ENCODE results near the gene SFN.
"Not testable (repeated sequence)": the region's sequence is repeated elsewhere in the genome, so short reads cannot be mapped to it uniquely, and the experiment has no call there.

SFN gene

GRCh38 chr1:26831546-26832248 is 31.3 kb upstream of the SFN start:
- no peak overlapping the region for H3K4me3 Mint-ChIP-seq
- H3K9me3 Mint-ChIP-seq, result no peaks in the 10 kb centered on the region
- peaks cover 52% of the 10 kb centered on the region for H3K4me1 Mint-ChIP-seq
- ATAC-seq (ENCODE audit: low read depth) (no peak), DNase-seq (ENCODE audit: low spot score in 2 of 2) (no peak)
- H3K36me3 Mint-ChIP-seq, result peaks cover 18% of the 10 kb centered on the region
- H3K27me3 Mint-ChIP-seq, result no peaks in the 10 kb centered on the region
- H3K27ac Mint-ChIP-seq, result peak overlapping the region; percentile 100

GRCh38 chr1:26832249-26832960 is 30.5 kb upstream of the SFN start:
- DNase-seq (ENCODE audit: low spot score in 2 of 2), result no peak
- H3K4me3 Mint-ChIP-seq, result peak overlapping the region; percentile 76
- H3K27ac Mint-ChIP-seq, result peak overlapping the region; percentile 100
- peaks cover 50% of the 10 kb centered on the region for H3K4me1 Mint-ChIP-seq
- H3K27me3 Mint-ChIP-seq, result no peaks in the 10 kb centered on the region
- no peaks in the 10 kb centered on the region for H3K9me3 Mint-ChIP-seq
- ATAC-seq (ENCODE audit: low read depth), result no peak
- peaks cover 18% of the 10 kb centered on the region for H3K36me3 Mint-ChIP-seq

DNA sequence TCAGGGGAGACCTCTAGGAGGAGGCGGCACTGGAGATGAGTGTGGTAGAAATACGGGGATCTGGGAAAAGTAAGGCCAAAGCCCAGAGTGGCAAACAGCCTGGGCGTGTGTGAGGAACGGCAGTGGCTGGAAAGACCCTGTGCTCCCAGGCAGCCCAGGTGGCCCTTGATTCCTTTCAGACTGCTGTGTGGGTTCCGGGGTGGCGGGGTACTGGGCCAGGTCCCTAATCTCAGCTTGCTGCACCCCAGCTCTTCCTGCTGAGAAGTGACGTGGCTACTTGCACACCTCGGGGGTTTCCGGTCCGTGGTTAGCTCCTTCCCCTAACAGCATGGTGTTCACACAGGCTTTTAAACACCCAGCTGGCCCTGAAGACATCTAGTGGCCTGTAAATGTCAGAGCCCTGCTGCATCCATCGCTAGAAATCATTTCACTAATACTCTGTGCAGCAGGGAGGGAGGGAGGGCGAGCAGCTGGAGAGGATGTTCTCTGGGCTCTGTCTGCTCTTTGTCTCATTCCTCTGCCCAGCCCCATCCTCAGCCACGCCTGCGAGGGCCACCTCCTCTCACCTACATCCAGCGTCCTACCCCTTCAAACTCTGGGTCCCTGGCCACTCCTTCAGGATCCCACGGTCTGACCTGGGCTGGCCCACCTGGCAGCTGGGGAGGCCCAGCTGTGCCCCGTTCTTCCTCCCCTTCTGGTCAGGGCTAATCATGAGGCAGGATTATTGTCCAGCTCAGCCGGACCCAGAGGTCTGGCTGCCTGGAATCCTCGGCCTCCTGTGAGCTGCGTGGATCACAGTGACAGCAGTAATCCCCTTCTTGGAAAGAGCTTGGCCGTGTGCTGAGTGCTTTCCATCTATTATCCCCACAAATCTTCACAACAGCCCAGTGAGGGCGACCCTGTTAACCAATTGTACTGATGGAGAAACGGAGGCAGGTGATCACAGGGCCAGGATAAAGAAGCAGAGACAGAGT is 29.2 kb upstream of the SFN start:
- Mint-ChIP-seq H3K27me3 (no peaks in the 10 kb centered on the region), H3K4me3 (peak overlapping the region; percentile 76), H3K9me3 (no peaks in the 10 kb centered on the region), H3K36me3 (peaks cover 21% of the 10 kb centered on the region), H3K27ac (peak overlapping the region; percentile 100), H3K4me1 (peaks cover 47% of the 10 kb centered on the region)
- DNase-seq (ENCODE audit: low spot score in 2 of 2) (peak; percentile 76 to 87), ATAC-seq (ENCODE audit: low read depth) (peak; percentile 98)

DNA sequence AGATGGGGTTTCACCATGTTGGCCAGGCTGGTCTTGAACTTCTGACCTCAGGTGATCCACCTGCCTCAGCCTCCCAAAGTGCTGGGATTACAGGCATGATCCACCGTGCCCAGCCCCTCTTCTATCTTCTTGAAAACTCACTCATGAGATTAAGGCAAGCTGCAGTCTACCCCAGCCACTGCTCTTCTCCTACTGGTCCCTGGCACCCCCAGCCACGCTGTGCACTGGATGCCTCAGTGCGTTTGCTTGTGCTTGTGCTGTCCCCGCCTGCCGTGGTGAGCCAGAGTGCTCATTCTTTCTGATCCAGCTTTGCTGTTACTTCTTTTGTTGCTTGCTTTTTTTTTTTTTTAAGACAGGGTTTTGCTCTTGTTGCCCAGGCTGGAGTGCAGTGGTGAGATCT is 25.3 kb upstream of the SFN start:
- not testable (repeated sequence) for H3K27me3 Mint-ChIP-seq; H3K4me3 Mint-ChIP-seq; H3K9me3 Mint-ChIP-seq; ATAC-seq (ENCODE audit: low read depth); DNase-seq (ENCODE audit: low spot score in 2 of 2)
- H3K27ac Mint-ChIP-seq, result peak overlapping the region; percentile 96
- peaks cover 32% of the 10 kb centered on the region for H3K4me1 Mint-ChIP-seq
- peaks cover 11% of the 10 kb centered on the region for H3K36me3 Mint-ChIP-seq

DNA sequence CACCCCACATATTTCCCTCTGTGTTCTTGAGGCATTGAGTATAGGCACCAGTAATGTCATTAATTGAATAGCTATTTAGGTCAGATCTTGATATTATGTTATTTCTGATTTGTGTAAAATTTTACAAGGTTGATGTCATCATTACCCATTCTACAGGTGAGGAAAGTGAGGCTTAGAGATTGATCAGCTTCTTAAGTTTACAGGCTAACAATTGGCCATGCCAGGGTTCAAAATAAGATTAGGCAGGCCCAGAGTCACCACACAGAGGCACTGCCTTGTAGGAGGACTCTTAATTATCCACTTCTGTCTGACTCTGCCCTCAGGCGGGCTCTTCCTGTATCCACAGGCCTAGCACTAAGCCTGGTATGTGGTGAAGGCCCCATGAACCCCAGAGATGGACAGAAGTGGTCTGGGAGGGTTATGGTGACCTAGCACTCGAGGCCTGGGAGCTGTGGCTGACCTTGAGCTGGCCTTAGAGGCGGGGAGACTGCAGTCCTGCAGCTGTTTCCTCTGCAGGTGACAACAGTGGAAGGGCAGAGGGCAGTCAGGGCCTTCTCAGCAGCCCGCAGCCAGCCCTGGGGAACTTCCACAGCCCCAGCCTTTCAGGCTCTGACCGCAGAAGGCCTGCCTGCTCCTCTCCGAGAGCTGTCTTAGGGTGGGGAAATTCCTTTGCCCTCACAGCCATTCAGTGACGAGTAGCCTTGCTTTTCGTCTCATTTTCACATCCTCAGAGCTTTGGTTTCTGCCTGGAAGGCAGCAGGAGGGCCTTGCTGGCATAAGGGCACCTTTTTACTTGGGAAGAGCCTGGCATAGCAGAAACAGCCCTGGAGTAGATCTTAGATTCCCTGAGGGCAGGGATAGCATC is 24.2 kb upstream of the SFN start:
- Mint-ChIP-seq H3K27me3 (no peaks in the 10 kb centered on the region), H3K4me3 (no peak overlapping the region), H3K4me1 (peaks cover 23% of the 10 kb centered on the region), H3K36me3 (peaks cover 9% of the 10 kb centered on the region), H3K27ac (peak overlapping the region; percentile 96), H3K9me3 (no peaks in the 10 kb centered on the region)
- ATAC-seq (ENCODE audit: low read depth), result peak; percentile 98
- DNase-seq (ENCODE audit: low spot score in 2 of 2), result peak; percentile 50 to 69

DNA sequence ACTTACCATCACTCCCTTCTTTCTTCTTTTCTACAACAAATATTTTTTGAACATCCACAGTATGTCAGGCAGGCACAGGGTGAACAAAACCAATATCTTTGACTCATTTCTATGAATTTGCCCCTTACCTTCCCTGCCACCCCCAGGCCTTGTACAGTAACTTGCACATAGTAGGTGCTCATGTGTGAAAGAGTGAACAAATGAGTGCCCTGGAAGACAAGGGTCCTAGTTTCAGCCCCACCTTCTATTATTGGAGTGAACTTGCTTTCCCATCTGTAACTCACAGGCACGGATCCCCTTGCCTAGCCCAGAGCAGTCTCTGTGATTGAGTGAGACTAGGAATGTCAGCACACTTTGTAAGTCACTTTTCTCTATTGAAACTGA is 23.6 kb upstream of the SFN start:
- Mint-ChIP-seq H3K36me3 (peaks cover 9% of the 10 kb centered on the region), H3K4me1 (peaks cover 17% of the 10 kb centered on the region), H3K9me3 (no peaks in the 10 kb centered on the region), H3K4me3 (no peak overlapping the region), H3K27me3 (no peaks in the 10 kb centered on the region), H3K27ac (peak overlapping the region; percentile 96)
- DNase-seq (ENCODE audit: low spot score in 2 of 2) (no peak), ATAC-seq (ENCODE audit: low read depth) (no peak)

DNA sequence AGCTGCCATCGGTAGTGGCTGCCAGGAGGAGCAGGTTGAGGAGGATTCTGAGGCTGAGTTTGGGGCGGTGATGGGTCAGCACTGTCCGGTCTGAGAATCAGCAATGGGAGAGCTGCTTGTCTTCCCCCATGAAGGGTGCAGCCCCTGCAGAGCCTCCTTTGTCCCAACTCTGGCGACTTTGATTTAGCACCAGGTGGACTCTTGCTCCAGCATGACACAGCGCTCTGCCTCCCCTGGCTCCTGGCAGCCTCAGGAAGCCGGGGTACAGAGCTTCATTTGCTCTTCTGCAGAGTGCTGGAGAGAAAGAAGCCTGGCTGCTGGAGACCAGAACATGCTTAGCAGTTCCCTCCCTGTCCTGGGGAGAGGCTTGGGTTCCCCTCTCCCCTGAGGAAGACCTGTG is 23.2 kb upstream of the SFN start:
- H3K4me3 Mint-ChIP-seq, result no peak overlapping the region
- DNase-seq (ENCODE audit: low spot score in 2 of 2) (no peak), ATAC-seq (ENCODE audit: low read depth) (no peak)
- H3K4me1 Mint-ChIP-seq, result peaks cover 15% of the 10 kb centered on the region
- no peaks in the 10 kb centered on the region for H3K9me3 Mint-ChIP-seq
- H3K36me3 Mint-ChIP-seq, result peaks cover 4% of the 10 kb centered on the region
- peak overlapping the region; percentile 96 for H3K27ac Mint-ChIP-seq
- no peaks in the 10 kb centered on the region for H3K27me3 Mint-ChIP-seq

DNA sequence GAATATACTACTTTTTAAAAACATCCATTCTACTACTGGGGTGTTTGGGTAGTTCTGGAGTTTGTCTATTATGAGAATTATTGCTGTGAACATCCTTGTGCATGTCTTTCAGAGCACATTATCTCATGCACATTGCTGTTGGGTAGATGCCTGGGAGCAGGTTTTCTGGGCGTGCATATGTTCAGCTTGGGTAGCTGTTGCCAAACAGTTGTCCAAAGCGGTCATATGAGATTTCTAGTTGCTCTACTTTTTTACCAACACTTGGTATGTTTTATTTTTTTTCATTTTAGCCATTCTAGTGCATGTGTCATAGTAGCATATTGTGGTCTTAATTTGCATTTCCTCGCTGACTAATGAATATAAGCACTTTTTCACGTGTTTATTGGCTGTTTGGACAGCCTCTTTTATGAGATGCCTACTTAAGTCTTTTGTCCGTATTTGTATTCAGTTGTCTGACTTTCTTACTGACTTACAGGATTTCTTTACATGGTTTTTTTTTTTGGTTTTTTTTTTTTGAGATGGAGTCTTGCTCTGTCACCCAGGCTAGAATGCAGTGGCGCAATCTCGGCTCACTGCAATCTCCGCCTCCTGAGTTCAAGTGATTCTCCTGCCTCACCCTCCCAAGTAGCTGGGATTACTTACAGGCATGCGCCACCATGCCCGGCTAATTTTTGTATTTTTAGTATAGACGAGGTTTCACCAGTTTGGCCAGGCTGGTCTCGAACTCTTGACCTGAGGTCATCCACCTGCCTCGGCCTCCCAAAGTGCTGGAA is 18.3 kb upstream of the SFN start:
- Mint-ChIP-seq H3K4me3 (no peak overlapping the region), H3K4me1 (no peaks in the 10 kb centered on the region), H3K36me3 (peaks cover 12% of the 10 kb centered on the region), H3K9me3 (no peaks in the 10 kb centered on the region), H3K27ac (no peak overlapping the region), H3K27me3 (no peaks in the 10 kb centered on the region)
- ATAC-seq (ENCODE audit: low read depth), result no peak
- DNase-seq (ENCODE audit: low spot score in 2 of 2), result no peak

DNA sequence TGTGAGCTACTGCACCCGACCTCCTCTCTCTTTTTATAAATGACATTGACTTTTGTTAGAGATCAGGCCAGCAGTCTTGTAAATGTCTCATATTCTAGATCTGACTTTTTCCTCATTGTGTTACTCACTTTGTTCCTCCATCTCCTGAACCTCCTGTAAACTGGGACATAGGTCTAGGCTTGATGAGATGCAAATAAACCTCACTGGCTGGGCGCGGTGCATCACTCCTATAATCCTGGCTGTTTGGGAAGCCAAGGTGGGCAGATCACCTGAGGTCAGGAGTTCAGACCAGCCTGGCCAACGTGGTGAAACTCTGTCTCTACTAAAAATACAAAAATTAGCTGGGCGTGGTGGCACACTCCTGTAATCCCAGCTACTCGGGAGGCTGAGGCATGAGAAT is 15.1 kb upstream of the SFN start:
- not testable (repeated sequence) for H3K27ac Mint-ChIP-seq; ATAC-seq (ENCODE audit: low read depth)

DNA sequence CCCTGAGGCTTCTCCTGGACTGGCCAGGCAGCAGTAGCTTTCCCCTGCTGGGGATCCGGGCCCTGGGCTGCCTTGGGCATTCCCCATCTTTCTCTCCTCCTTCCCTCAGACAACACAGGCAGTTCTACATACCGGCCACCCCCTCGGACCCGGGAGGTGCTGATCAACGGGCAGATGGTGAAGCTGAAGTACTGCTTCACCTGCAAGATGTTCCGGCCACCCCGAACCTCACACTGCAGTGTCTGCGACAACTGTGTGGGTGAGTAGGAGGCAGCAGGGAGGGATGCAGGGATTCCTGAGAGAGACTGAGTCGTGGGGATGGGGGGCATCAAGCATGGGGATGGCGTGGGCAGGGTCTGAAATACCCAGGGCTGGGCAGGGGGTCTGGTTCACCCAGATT is 14.4 kb upstream of the SFN start:
- peaks cover 30% of the 10 kb centered on the region for H3K36me3 Mint-ChIP-seq
- H3K4me3 Mint-ChIP-seq, result no peak overlapping the region
- no peaks in the 10 kb centered on the region for H3K9me3 Mint-ChIP-seq
- DNase-seq (ENCODE audit: low spot score in 2 of 2) (no peak), ATAC-seq (ENCODE audit: low read depth) (no peak)
- H3K27ac Mint-ChIP-seq, result no peak overlapping the region
- H3K4me1 Mint-ChIP-seq, result no peaks in the 10 kb centered on the region
- no peaks in the 10 kb centered on the region for H3K27me3 Mint-ChIP-seq

More for the DNA sequence above, 15.1 kb upstream of the SFN start:
- not testable (repeated sequence) for H3K9me3 Mint-ChIP-seq; H3K27me3 Mint-ChIP-seq; DNase-seq (ENCODE audit: low spot score in 2 of 2); H3K4me1 Mint-ChIP-seq; H3K4me3 Mint-ChIP-seq
- peaks cover 30% of the 10 kb centered on the region for H3K36me3 Mint-ChIP-seq

GRCh38 chr1:26848941-26849774 is 13.8 kb upstream of the SFN start:
- Mint-ChIP-seq H3K4me3 (no peak overlapping the region), H3K9me3 (no peaks in the 10 kb centered on the region), H3K27me3 (no peaks in the 10 kb centered on the region), H3K27ac (peak overlapping the region; percentile 29), H3K4me1 (no peaks in the 10 kb centered on the region), H3K36me3 (peaks cover 30% of the 10 kb centered on the region)
- no peak for DNase-seq (ENCODE audit: low spot score in 2 of 2)
- ATAC-seq (ENCODE audit: low read depth), result no peak

- Mint-ChIP-seq H3K4me1 (no peaks in the 10 kb centered on the region), H3K4me3 (no peak overlapping the region), H3K36me3 (peaks cover 32% of the 10 kb centered on the region), H3K27ac (peak overlapping the region; percentile 18), H3K27me3 (no peaks in the 10 kb centered on the region), H3K9me3 (no peaks in the 10 kb centered on the region)
- no peak for ATAC-seq (ENCODE audit: low read depth)
- no peak for DNase-seq (ENCODE audit: low spot score in 2 of 2)
These were observed 11.8 kb upstream of the SFN start for GRCh38 chr1:26851106-26851684.
